ENCODE data around the gene TOPAZ1. TPM values are rescaled to one million over a fixed set of nuclear protein-coding genes. Genes with fewer than 3 reads are reported as not detected.

Gene TOPAZ1
- total RNA-seq, 2 experiments from 2014 or later = not detected

GRCh38 chr3:44208086-44208485 is 33.6 kb upstream of the TOPAZ1 start:
- Mint-ChIP-seq H3K9me3 (no peaks in the 10 kb centered on the region), H3K27ac (no peak overlapping the region), H3K36me3 (ENCODE audit: low read depth) (no peaks in the 10 kb centered on the region), H3K4me3 (no peak overlapping the region), H3K4me1 (ENCODE audit: low read depth) (peaks cover 22% of the 10 kb centered on the region), H3K27me3 (peaks cover 38% of the 10 kb centered on the region)
- ChIA-PET CTCF (interaction anchor here (4.1 kb wide), 1 partner anchor 10 kb away, joined by 15 read pairs; no protein-coding TSS in a partner anchor), POLR2A (no interaction called here)
- ATAC-seq (peak; percentile 60), DNase-seq (no peak)
- no peak for TF ChIP-seq CTCF (IDR thresholded peaks at IDR 0.05)
- intact Hi-C loops (cut with micrococcal nuclease) = loop anchor here (10.0 kb wide), 1 partner anchor 663 kb away; no protein-coding TSS in a partner anchor

- no peaks in the 10 kb centered on the region for H3K9me3 Mint-ChIP-seq
- no peak for TF ChIP-seq CTCF (IDR thresholded peaks at IDR 0.05)
- peaks cover 22% of the 10 kb centered on the region for H3K4me1 Mint-ChIP-seq (ENCODE audit: low read depth)
- no peak overlapping the region for H3K27ac Mint-ChIP-seq
- POLR2A ChIA-PET = no interaction called here
- CTCF ChIA-PET = interaction anchor here (4.1 kb wide), 1 partner anchor 10 kb away, joined by 15 read pairs; no protein-coding TSS in a partner anchor
- ATAC-seq (peak; percentile 24), DNase-seq (no peak)
- peaks cover 38% of the 10 kb centered on the region for H3K27me3 Mint-ChIP-seq
- H3K36me3 Mint-ChIP-seq (ENCODE audit: low read depth) = no peaks in the 10 kb centered on the region
- no peak overlapping the region for H3K4me3 Mint-ChIP-seq
- intact Hi-C loops (cut with micrococcal nuclease) = loop anchor here (10.0 kb wide), 1 partner anchor 664 kb away; no protein-coding TSS in a partner anchor
Measured at GRCh38 chr3:44208568-44208967, 33.1 kb upstream of the TOPAZ1 start.

DNA sequence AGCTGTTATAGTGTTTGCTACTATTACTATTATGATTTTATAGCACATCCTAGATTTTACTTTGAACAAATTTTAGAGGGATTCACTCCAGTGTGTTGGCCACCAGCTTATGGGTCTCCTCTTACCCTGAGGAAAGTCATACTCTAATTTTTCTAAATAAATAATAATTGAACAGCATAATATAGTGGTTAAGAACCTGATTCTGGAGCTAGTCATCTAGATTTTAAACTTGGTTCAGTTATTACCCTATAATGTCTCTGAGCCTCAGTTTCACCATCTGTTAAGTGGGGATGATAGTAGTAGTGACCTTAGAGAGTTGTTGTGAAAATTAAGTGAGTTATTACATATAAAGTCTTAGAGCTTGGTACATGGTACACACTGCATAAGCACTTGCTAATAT is 30.7 kb upstream of the TOPAZ1 start:
- Mint-ChIP-seq H3K4me1 (ENCODE audit: low read depth) (peaks cover 22% of the 10 kb centered on the region), H3K9me3 (peaks cover 4% of the 10 kb centered on the region), H3K4me3 (no peak overlapping the region), H3K27me3 (peaks cover 33% of the 10 kb centered on the region), H3K36me3 (ENCODE audit: low read depth) (no peaks in the 10 kb centered on the region), H3K27ac (no peak overlapping the region)
- CTCF ChIA-PET = interaction anchor here (1.5 kb wide), 1 partner anchor 12 kb away, joined by 5 read pairs; no protein-coding TSS in a partner anchor
- no peak for TF ChIP-seq CTCF (IDR thresholded peaks at IDR 0.05)
- DNase-seq (no peak), ATAC-seq (no peak)
- POLR2A ChIA-PET = no interaction called here
- intact Hi-C loops (cut with micrococcal nuclease) = no loop called here

GRCh38 chr3:44222337-44222736 is 19.3 kb upstream of the TOPAZ1 start:
- no peak for ATAC-seq
- H3K9me3 Mint-ChIP-seq = no peaks in the 10 kb centered on the region
- no peak overlapping the region for H3K27ac Mint-ChIP-seq
- DNase-seq = no peak
- POLR2A ChIA-PET = no interaction called here
- peaks cover 23% of the 10 kb centered on the region for H3K27me3 Mint-ChIP-seq
- CTCF ChIA-PET = interaction anchor here (2.4 to 2.9 kb wide), 2 partner anchors 13 kb away, joined by 11 to 12 read pairs; no protein-coding TSS in a partner anchor
- no peak for TF ChIP-seq CTCF (IDR thresholded peaks at IDR 0.05)
- intact Hi-C loops (cut with micrococcal nuclease) = no loop called here
- no peaks in the 10 kb centered on the region for H3K36me3 Mint-ChIP-seq (ENCODE audit: low read depth)
- no peak overlapping the region for H3K4me3 Mint-ChIP-seq
- no peaks in the 10 kb centered on the region for H3K4me1 Mint-ChIP-seq (ENCODE audit: low read depth)

GRCh38 chr3:44223299-44223698 is 18.4 kb upstream of the TOPAZ1 start:
- ATAC-seq (no peak), DNase-seq (no peak)
- no peak for TF ChIP-seq CTCF (IDR thresholded peaks at IDR 0.05)
- intact Hi-C loops (cut with micrococcal nuclease) = no loop called here
- Mint-ChIP-seq H3K36me3 (ENCODE audit: low read depth) (no peaks in the 10 kb centered on the region), H3K27me3 (peaks cover 23% of the 10 kb centered on the region), H3K4me3 (no peak overlapping the region), H3K4me1 (ENCODE audit: low read depth) (no peaks in the 10 kb centered on the region), H3K27ac (no peak overlapping the region), H3K9me3 (no peaks in the 10 kb centered on the region)
- POLR2A ChIA-PET = no interaction called here
- CTCF ChIA-PET = interaction anchor here (2.4 kb wide), 1 partner anchor 12 kb away, joined by 12 read pairs; no protein-coding TSS in a partner anchor

Measured in activated CD8-positive, alpha-beta T cell treated with anti-CD3 and anti-CD28 coated beads for 36 hours (primary cell).